GM23338 (cell line): ENCODE data around the gene MED13L.

ENCODE experiments used
- CTCF ChIP-seq, 2 experiments: fragments of 200-600 bp in 1 of 2; sonication (generic) in 1 of 2; conservative IDR thresholded peaks; 2 replicates each; pipeline versions ENCODE4 v1.5.1 to v1.6.1; 2016 to 2017; ENCODE audit warnings: antibody characterized with exemption in 2 of 2, low read depth in 2 of 2, mild to moderate bottlenecking in 2 of 2, moderate library complexity in 1 of 2
- EZH2 ChIP-seq: fragments of 200-600 bp; sonication (generic); IDR thresholded peaks from one replicate; pipeline ENCODE4 v1.8.0; 2017; ENCODE audit warnings: antibody characterized with exemption, mild to moderate bottlenecking, low read depth; ENCODE audit not compliant: unreplicated experiment
- EZH2phosphoT487 ChIP-seq: fragments of 200-600 bp; sonication (generic); IDR thresholded peaks from one replicate; pipeline ENCODE4 v1.8.1; 2018; ENCODE audit warnings: antibody characterized with exemption; ENCODE audit not compliant: unreplicated experiment
- POLR2AphosphoS5 ChIP-seq: IDR thresholded peaks from 2 replicates; pipeline ENCODE4 v1.6.1; 2016; ENCODE audit warnings: antibody characterized with exemption, low read depth
- TF ChIP-seq, protein P1 (sequence below): IDR thresholded peaks from 2 replicates; pipeline ENCODE4 v1.6.1; 2016; ENCODE audit warnings: antibody characterized with exemption
- TF ChIP-seq, protein P2 (sequence below): IDR thresholded peaks from one replicate; pipeline ENCODE4 v1.6.1; 2018; ENCODE audit warnings: antibody characterized with exemption; ENCODE audit not compliant: unreplicated experiment

DNA sequence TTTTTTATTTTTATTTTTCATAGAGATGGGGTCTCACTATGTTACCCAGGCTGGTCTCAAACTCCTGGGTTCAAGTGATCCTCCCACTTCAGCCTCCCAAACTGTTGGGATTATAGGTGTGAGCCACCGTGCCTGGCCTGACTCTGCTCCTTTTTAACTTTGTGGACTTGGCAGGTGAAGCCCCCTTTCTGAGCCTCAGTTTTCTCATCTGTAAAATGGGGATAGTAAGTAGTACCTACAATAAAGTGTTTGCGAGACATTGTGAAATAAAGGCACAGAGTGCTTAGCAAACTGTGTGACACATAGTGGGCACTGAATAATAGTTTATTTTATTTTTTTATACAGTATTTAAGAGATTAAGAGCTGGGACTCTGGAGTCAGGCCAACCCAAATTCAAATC is 21.1 kb upstream of the MED13L start:
- TF ChIP-seq CTCF (conservative IDR thresholded peaks at IDR 0.05; ENCODE audit: low read depth in 2 of 2), result no peak
- TF ChIP-seq, protein P1, sequence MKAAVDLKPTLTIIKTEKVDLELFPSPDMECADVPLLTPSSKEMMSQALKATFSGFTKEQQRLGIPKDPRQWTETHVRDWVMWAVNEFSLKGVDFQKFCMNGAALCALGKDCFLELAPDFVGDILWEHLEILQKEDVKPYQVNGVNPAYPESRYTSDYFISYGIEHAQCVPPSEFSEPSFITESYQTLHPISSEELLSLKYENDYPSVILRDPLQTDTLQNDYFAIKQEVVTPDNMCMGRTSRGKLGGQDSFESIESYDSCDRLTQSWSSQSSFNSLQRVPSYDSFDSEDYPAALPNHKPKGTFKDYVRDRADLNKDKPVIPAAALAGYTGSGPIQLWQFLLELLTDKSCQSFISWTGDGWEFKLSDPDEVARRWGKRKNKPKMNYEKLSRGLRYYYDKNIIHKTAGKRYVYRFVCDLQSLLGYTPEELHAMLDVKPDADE, result no peak
- no peak for TF ChIP-seq POLR2AphosphoS5
- no peak for TF ChIP-seq EZH2
- TF ChIP-seq EZH2phosphoT487, result no peak
- TF ChIP-seq, protein P2, sequence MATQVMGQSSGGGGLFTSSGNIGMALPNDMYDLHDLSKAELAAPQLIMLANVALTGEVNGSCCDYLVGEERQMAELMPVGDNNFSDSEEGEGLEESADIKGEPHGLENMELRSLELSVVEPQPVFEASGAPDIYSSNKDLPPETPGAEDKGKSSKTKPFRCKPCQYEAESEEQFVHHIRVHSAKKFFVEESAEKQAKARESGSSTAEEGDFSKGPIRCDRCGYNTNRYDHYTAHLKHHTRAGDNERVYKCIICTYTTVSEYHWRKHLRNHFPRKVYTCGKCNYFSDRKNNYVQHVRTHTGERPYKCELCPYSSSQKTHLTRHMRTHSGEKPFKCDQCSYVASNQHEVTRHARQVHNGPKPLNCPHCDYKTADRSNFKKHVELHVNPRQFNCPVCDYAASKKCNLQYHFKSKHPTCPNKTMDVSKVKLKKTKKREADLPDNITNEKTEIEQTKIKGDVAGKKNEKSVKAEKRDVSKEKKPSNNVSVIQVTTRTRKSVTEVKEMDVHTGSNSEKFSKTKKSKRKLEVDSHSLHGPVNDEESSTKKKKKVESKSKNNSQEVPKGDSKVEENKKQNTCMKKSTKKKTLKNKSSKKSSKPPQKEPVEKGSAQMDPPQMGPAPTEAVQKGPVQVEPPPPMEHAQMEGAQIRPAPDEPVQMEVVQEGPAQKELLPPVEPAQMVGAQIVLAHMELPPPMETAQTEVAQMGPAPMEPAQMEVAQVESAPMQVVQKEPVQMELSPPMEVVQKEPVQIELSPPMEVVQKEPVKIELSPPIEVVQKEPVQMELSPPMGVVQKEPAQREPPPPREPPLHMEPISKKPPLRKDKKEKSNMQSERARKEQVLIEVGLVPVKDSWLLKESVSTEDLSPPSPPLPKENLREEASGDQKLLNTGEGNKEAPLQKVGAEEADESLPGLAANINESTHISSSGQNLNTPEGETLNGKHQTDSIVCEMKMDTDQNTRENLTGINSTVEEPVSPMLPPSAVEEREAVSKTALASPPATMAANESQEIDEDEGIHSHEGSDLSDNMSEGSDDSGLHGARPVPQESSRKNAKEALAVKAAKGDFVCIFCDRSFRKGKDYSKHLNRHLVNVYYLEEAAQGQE, result no peak
